ACC112 (cell line): ENCODE data around the gene SNX27.
"Not testable (repeated sequence)": the region's sequence is repeated elsewhere in the genome, so short reads cannot be mapped to it uniquely, and the experiment has no call there.

Experiments
- H2AFZ ChIP-seq: fragments of 200-600 bp; sonication (generic); one replicate; pipeline ENCODE4 v1.6.0; 2017; ENCODE audit warnings: antibody characterized with exemption, low read length; ENCODE audit not compliant: unreplicated experiment
- H3K27ac ChIP-seq: fragments of 200-600 bp; sonication (generic); 2 replicates; pipeline ENCODE4 v1.5.1; 2014; ENCODE audit warnings: low read depth, mild to moderate bottlenecking, antibody characterized with exemption, low read length, moderate library complexity
- H3K27me3 ChIP-seq: fragments of 200-600 bp; sonication (generic); 2 replicates; pipeline ENCODE4 v1.6.1; 2014; ENCODE audit warnings: mild to moderate bottlenecking, antibody characterized with exemption, low read length, moderate library complexity, mixed read lengths; ENCODE audit not compliant: insufficient read depth
- H3K36me3 ChIP-seq: fragments of 200-600 bp; sonication (generic); 2 replicates; pipeline ENCODE4 v1.6.1; 2016; ENCODE audit warnings: mild to moderate bottlenecking, antibody characterized with exemption, low read length, moderate library complexity, mixed read lengths; ENCODE audit not compliant: insufficient read depth
- H3K4me1 ChIP-seq: fragments of 200-600 bp; sonication (generic); one replicate; pipeline ENCODE4 v1.6.1; 2016; ENCODE audit warnings: low read length, mixed read lengths; ENCODE audit not compliant: insufficient read depth, unreplicated experiment, control insufficient read depth
- H3K4me3 ChIP-seq: fragments of 200-600 bp; sonication (generic); 2 replicates; pipeline ENCODE4 v1.5.1; 2014; ENCODE audit warnings: mild to moderate bottlenecking, low read depth, low read length
- H3K79me2 ChIP-seq: fragments of 200-600 bp; sonication (generic); one replicate; pipeline ENCODE4 v1.6.0; 2016; ENCODE audit warnings: low read length; ENCODE audit not compliant: control insufficient read depth, unreplicated experiment, insufficient read depth

The SNX27 gene

GRCh38 chr1:151638812-151639211, 27.0 kb downstream of the SNX27 start:
- no peak overlapping the region for H3K27ac ChIP-seq
- H3K36me3 ChIP-seq: no peaks in the 10 kb centered on the region
- peaks cover 7% of the 10 kb centered on the region for H3K79me2 ChIP-seq
- H3K4me3 ChIP-seq: no peak overlapping the region
- peaks cover 18% of the 10 kb centered on the region for H3K4me1 ChIP-seq
- H2AFZ ChIP-seq: no peak overlapping the region
- no peaks in the 10 kb centered on the region for H3K27me3 ChIP-seq

- peaks cover 18% of the 10 kb centered on the region for H3K4me1 ChIP-seq
- no peaks in the 10 kb centered on the region for H3K27me3 ChIP-seq
- H3K4me3 ChIP-seq: no peak overlapping the region
- no peaks in the 10 kb centered on the region for H3K36me3 ChIP-seq
- peaks cover 7% of the 10 kb centered on the region for H3K79me2 ChIP-seq
- H2AFZ ChIP-seq: no peak overlapping the region
- no peak overlapping the region for H3K27ac ChIP-seq
Observed at GRCh38 chr1:151639466-151639865, 27.6 kb downstream of the SNX27 start.

- H3K27ac ChIP-seq: no peak overlapping the region
- no peak overlapping the region for H3K4me3 ChIP-seq
- H3K36me3 ChIP-seq: 0 out of 2 replicates have a peak, but pooled peaks cover 3% of the 10 kb centered on the region
- peaks cover 7% of the 10 kb centered on the region for H3K79me2 ChIP-seq
- peaks cover 18% of the 10 kb centered on the region for H3K4me1 ChIP-seq
- no peaks in the 10 kb centered on the region for H3K27me3 ChIP-seq
- no peak overlapping the region for H2AFZ ChIP-seq
Observed at GRCh38 chr1:151641229-151641628, 29.4 kb downstream of the SNX27 start.

GRCh38 chr1:151643085-151643484, 31.2 kb downstream of the SNX27 start:
- H3K36me3 ChIP-seq, H3K27me3 ChIP-seq, H3K79me2 ChIP-seq: not testable (repeated sequence)

GRCh38 chr1:151644001-151644400, 32.2 kb downstream of the SNX27 start:
- Histone ChIP-seq H2AFZ (no peak overlapping the region), H3K4me1 (peaks cover 11% of the 10 kb centered on the region), H3K79me2 (peaks cover 7% of the 10 kb centered on the region), H3K27ac (no peak overlapping the region), H3K36me3 (0 out of 2 replicates have a peak, but pooled peaks cover 3% of the 10 kb centered on the region), H3K4me3 (no peak overlapping the region), H3K27me3 (no peaks in the 10 kb centered on the region)

More at GRCh38 chr1:151643085-151643484, 31.2 kb downstream of the SNX27 start:
- not testable (repeated sequence) for H3K27ac ChIP-seq, H2AFZ ChIP-seq, H3K4me3 ChIP-seq
- peaks cover 12% of the 10 kb centered on the region for H3K4me1 ChIP-seq

GRCh38 chr1:151653397-151653796, 41.5 kb downstream of the SNX27 start:
- Histone ChIP-seq H3K27me3 (no peaks in the 10 kb centered on the region), H3K4me1 (no peaks in the 10 kb centered on the region), H3K36me3 (no peaks in the 10 kb centered on the region), H3K27ac (no peak overlapping the region), H3K4me3 (no peak overlapping the region), H3K79me2 (peaks cover 8% of the 10 kb centered on the region), H2AFZ (no peak overlapping the region)

GRCh38 chr1:151655371-151655770, 43.5 kb downstream of the SNX27 start:
- no peaks in the 10 kb centered on the region for H3K27me3 ChIP-seq
- no peaks in the 10 kb centered on the region for H3K36me3 ChIP-seq
- H3K27ac ChIP-seq: no peak overlapping the region
- peaks cover 8% of the 10 kb centered on the region for H3K79me2 ChIP-seq
- H3K4me1 ChIP-seq: no peaks in the 10 kb centered on the region
- no peak overlapping the region for H3K4me3 ChIP-seq
- no peak overlapping the region for H2AFZ ChIP-seq

- H3K79me2 ChIP-seq: no peaks in the 10 kb centered on the region
- no peaks in the 10 kb centered on the region; the same call in 1 of the 2 replicates for H3K36me3 ChIP-seq
- H3K4me1 ChIP-seq: no peaks in the 10 kb centered on the region
- H3K27ac ChIP-seq: no peak overlapping the region
- H2AFZ ChIP-seq: no peak overlapping the region
- H3K4me3 ChIP-seq: no peak overlapping the region
- no peaks in the 10 kb centered on the region for H3K27me3 ChIP-seq
Observed at GRCh38 chr1:151661751-151662150, 49.9 kb downstream of the SNX27 start.

GRCh38 chr1:151668090-151668489, 56.2 kb downstream of the SNX27 start:
- Histone ChIP-seq H3K27me3 (no peaks in the 10 kb centered on the region), H3K4me3 (no peak overlapping the region), H2AFZ (no peak overlapping the region), H3K79me2 (no peaks in the 10 kb centered on the region), H3K36me3 (peaks cover 16% of the 10 kb centered on the region), H3K4me1 (no peaks in the 10 kb centered on the region), H3K27ac (no peak overlapping the region)

GRCh38 chr1:151670036-151670675, 58.3 kb downstream of the SNX27 start:
- peaks cover 16% of the 10 kb centered on the region for H3K36me3 ChIP-seq
- not testable (repeated sequence) for H3K27me3 ChIP-seq, H3K79me2 ChIP-seq, H3K4me3 ChIP-seq, H3K27ac ChIP-seq, H2AFZ ChIP-seq, H3K4me1 ChIP-seq

GRCh38 chr1:151673407-151673806, 61.6 kb downstream of the SNX27 start:
- no peaks in the 10 kb centered on the region for H3K27me3 ChIP-seq
- peaks cover 20% of the 10 kb centered on the region for H3K36me3 ChIP-seq
- no peaks in the 10 kb centered on the region for H3K79me2 ChIP-seq
- no peak overlapping the region for H2AFZ ChIP-seq
- H3K4me1 ChIP-seq: no peaks in the 10 kb centered on the region
- no peak overlapping the region for H3K27ac ChIP-seq
- no peak overlapping the region for H3K4me3 ChIP-seq
